SK-N-MC (cell line): ENCODE data around the gene TMEM81.

ENCODE experiments used
- FOXP2 ChIP-seq: optimal IDR thresholded peaks from 2 replicates; pipeline ENCODE3; 2011; ENCODE audit warnings: mild to moderate bottlenecking, moderate library complexity; ENCODE audit not compliant: insufficient read depth; ENCODE audit errors: extremely low read length, control extremely low read depth
- POLR2AphosphoS5 ChIP-seq: IDR thresholded peaks from 2 replicates; pipeline ENCODE4 v1.6.1; 2012; ENCODE audit warnings: mild to moderate bottlenecking, low read depth, low read length, borderline replicate concordance

DNA sequence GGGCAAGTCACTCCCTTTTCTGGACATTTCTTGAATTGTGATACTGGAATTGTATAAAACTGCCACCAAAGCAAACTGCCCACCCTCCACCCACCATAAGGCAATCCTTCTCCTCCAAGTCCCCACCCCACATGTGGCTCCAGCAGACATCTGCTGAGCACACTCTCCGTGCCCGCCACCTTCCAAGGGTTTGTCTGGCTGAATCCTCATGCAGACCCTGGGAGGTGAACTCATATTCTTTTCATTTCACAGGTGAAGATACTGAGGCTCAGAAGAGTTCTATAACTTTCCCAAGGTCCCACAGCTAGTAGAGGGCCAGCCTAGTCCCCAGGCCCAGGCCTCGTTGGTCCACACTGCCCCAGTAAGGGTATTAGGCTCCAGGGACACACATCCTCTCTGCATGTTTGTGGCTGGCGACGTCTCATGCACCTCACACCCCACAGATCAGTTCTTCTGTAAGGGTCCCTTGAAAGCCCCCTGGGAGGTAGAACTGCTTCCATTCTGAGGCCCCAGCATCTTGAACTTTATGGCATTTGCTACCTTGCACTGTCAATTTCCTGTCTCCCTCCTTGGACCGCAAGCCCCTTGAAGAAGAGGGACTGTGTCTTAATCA lies 27.2 kb downstream of the TMEM81 start:
- TF ChIP-seq POLR2AphosphoS5 = no peak
- TF ChIP-seq FOXP2 = no peak
